ENCODE results near the gene PRKACG.

GRCh38 chr9:68978501-68978900 is 35.4 kb downstream of the PRKACG start:
- TF ChIP-seq, protein P1, sequence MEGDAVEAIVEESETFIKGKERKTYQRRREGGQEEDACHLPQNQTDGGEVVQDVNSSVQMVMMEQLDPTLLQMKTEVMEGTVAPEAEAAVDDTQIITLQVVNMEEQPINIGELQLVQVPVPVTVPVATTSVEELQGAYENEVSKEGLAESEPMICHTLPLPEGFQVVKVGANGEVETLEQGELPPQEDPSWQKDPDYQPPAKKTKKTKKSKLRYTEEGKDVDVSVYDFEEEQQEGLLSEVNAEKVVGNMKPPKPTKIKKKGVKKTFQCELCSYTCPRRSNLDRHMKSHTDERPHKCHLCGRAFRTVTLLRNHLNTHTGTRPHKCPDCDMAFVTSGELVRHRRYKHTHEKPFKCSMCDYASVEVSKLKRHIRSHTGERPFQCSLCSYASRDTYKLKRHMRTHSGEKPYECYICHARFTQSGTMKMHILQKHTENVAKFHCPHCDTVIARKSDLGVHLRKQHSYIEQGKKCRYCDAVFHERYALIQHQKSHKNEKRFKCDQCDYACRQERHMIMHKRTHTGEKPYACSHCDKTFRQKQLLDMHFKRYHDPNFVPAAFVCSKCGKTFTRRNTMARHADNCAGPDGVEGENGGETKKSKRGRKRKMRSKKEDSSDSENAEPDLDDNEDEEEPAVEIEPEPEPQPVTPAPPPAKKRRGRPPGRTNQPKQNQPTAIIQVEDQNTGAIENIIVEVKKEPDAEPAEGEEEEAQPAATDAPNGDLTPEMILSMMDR (IDR thresholded peaks at IDR 0.05): no peak
- TF ChIP-seq POLR2A (IDR thresholded peaks at IDR 0.05): no peak
